GM12891 (cell line): ENCODE measurements around the gene MRPL33.

Experiments used
- PAX5 ChIP-seq: IDR thresholded peaks from 2 replicates; pipeline ENCODE4 v1.6.1; 2011; ENCODE audit warnings: low read length, moderate library complexity, mild to moderate bottlenecking; ENCODE audit not compliant: insufficient read depth, severe bottlenecking
- POLR2A ChIP-seq: IDR thresholded peaks from 2 replicates; pipeline ENCODE4 v1.6.1; 2011; ENCODE audit warnings: low read depth, low read length, control low read depth
- POLR2AphosphoS5 ChIP-seq: IDR thresholded peaks from 2 replicates; pipeline ENCODE4 v1.6.1; 2011; ENCODE audit warnings: low read depth, low read length, control low read depth
- POU2F2 ChIP-seq: IDR thresholded peaks from 2 replicates; pipeline ENCODE4 v1.6.1; 2011; ENCODE audit warnings: low read depth, mild to moderate bottlenecking, control low read depth, low read length, moderate library complexity
- SPI1 ChIP-seq: IDR thresholded peaks from 2 replicates; pipeline ENCODE4 v1.6.1; 2011; ENCODE audit warnings: low read depth, low read length, control low read depth
- TAF1 ChIP-seq: IDR thresholded peaks from 2 replicates; pipeline ENCODE4 v1.6.1; 2011; ENCODE audit warnings: low read depth, low read length, control low read depth

DNA sequence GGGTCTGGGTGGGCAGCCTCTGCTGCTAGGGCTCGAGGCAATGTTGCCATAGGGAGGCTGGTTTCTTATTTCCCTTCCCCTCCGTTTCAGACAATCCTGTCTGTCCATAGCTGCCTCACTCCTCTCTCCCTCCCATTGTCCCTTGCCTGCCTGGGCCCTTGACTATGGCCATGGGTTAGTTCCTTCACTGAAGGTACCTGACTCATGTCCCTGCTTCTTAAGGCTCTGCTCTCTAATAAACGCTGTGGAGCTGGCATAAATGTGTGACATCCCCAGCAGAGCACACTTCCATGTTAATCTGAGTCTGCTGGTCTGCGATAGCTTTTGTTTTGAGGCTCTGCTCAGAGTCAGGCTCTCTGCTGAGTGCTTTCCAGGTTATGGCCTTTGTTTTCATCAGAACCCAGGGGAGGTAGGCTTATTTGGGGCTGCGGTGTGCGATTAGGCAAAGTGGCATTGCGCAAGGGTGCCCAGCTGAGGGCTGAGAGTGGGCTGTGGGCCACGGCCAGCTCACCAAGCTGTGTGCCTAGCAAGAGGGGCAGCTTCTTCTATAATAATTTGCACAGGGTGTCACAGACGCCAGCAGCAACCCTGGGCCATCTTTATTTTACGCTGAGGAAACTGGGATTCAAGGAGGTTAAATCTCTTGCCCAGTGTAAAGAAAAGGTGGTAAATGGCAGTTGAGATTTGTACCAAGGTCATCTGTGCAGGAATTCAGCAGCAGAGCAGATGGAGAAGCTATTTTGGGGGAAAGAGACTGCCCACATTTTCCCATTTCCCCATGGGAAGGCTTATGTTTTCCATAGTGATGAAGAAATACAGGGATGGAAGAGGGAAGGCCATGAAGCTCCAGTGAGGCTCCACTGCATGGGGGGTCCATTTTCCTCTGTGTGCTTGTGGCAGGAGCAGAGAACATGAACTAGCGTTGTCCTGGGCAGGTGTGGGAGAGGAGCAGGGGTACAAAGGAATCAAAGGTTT, 25.6 kb downstream of the MRPL33 start:
- TF ChIP-seq POLR2AphosphoS5 (no peak), TAF1 (no peak), POLR2A (no peak), SPI1 (no peak), PAX5 (no peak), POU2F2 (no peak)
